Measurements from ENCODE around the gene SMARCB1.

Gene SMARCB1

DNA sequence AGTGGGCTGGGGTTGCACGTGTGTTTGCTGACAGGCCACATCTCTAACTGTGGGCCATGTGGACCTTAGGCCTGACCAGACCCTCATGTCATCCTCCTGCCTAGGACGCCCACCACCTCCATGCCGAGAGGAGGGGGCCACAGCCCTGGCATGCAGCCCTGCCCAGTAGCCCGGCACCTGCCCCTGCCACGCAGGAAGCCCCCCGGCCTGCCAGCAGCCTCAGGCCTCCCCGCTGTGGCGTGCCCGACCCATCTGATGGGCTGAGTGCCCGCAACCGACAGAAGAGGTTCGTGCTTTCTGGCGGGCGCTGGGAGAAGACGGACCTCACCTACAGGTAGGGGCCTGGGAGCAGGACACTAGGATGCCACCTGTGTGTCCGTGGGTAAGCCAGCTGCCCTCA is 7.7 kb upstream of the SMARCB1 start:
- CTCF ChIA-PET, result interaction anchor here (0.9 to 1.9 kb wide), 2 partner anchors 10 to 16 kb away, joined by 5 to 6 read pairs; partner anchors contain the start of gene C22orf15
- DNase-seq, result no peak
- Histone ChIP-seq H3K36me3 (ENCODE audit: control insufficient read depth in 4 of 4, insufficient read depth in 4 of 4, low read length in 3 of 4) (no peaks in the 10 kb centered on the region), H3K4me1 (ENCODE audit: control extremely low read depth in 1 of 4, control insufficient read depth in 4 of 4, insufficient read depth in 4 of 4, low read length in 3 of 4) (peaks cover 0 to 25% (median 18%) of the 10 kb centered on the region in 4 experiments), H3K9me3 (ENCODE audit: control extremely low read depth in 1 of 5, control insufficient read depth in 4 of 5, insufficient read depth in 2 of 5, low read depth in 1 of 5, low read length in 4 of 5) (no peaks in the 10 kb centered on the region), H3K27me3 (replicated peaks in 2 of 5; ENCODE audit: control insufficient read depth in 4 of 5, insufficient read depth in 5 of 5, low read length in 4 of 5) (no peaks in the 10 kb centered on the region), H3K4me3 (ENCODE audit: control insufficient read depth in 1 of 7, extremely low read depth in 1 of 7, insufficient read depth in 4 of 7, low read depth in 2 of 7, low read length in 6 of 7) (no peak overlapping the region), H3K27ac (ENCODE audit: insufficient read depth in 1 of 2, low read depth in 1 of 2, low read length in 2 of 2, poor library complexity in 1 of 2, severe bottlenecking in 2 of 2) (no peak overlapping the region)
- POLR2A ChIA-PET, result no interaction called here
- WGBS (ENCODE audit: insufficient coverage), result 94% methylated on average over 15 of the region's 16 CpGs

DNA sequence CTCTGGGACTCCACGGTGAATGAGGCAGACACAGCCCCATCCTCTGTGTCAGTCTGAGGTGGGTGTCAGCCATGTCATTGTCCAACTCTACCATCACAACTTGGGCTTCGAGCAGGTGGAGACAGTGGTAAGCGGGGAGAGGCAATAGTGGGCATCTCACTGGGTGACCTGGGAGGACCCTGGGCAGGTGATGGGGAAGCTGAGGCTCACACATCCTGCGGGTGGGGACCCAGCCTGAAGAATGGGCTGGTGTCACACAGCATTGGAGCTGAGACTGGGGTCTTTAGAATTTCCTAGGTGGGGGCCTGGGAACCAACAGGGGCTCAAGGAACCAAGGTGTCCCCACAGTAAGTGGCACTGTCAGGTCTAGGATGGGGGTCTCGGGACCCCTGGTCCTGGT is 7.0 kb upstream of the SMARCB1 start:
- Histone ChIP-seq H3K9me3 (ENCODE audit: control extremely low read depth in 1 of 5, control insufficient read depth in 4 of 5, insufficient read depth in 2 of 5, low read depth in 1 of 5, low read length in 4 of 5) (no peaks in the 10 kb centered on the region), H3K4me1 (ENCODE audit: control extremely low read depth in 1 of 4, control insufficient read depth in 4 of 4, insufficient read depth in 4 of 4, low read length in 3 of 4) (peaks cover 0 to 31% (median 25%) of the 10 kb centered on the region in 4 experiments), H3K36me3 (ENCODE audit: control insufficient read depth in 4 of 4, insufficient read depth in 4 of 4, low read length in 3 of 4) (no peaks in the 10 kb centered on the region), H3K4me3 (ENCODE audit: control insufficient read depth in 1 of 7, extremely low read depth in 1 of 7, insufficient read depth in 4 of 7, low read depth in 2 of 7, low read length in 6 of 7) (no peak overlapping the region), H3K27ac (ENCODE audit: insufficient read depth in 1 of 2, low read depth in 1 of 2, low read length in 2 of 2, poor library complexity in 1 of 2, severe bottlenecking in 2 of 2) (no peak overlapping the region), H3K27me3 (replicated peaks in 2 of 5; ENCODE audit: control insufficient read depth in 4 of 5, insufficient read depth in 5 of 5, low read length in 4 of 5) (no peaks in the 10 kb centered on the region)
- whole genome bisulfite sequencing (ENCODE audit: insufficient coverage), result 92% methylated on average over 4 of the region's 5 CpGs
- POLR2A ChIA-PET, result no interaction called here
- CTCF ChIA-PET, result interaction anchor here (1.2 kb wide), 1 partner anchor 9 kb away, joined by 3 read pairs; no protein-coding TSS in a partner anchor
- no peak for DNase-seq

DNA sequence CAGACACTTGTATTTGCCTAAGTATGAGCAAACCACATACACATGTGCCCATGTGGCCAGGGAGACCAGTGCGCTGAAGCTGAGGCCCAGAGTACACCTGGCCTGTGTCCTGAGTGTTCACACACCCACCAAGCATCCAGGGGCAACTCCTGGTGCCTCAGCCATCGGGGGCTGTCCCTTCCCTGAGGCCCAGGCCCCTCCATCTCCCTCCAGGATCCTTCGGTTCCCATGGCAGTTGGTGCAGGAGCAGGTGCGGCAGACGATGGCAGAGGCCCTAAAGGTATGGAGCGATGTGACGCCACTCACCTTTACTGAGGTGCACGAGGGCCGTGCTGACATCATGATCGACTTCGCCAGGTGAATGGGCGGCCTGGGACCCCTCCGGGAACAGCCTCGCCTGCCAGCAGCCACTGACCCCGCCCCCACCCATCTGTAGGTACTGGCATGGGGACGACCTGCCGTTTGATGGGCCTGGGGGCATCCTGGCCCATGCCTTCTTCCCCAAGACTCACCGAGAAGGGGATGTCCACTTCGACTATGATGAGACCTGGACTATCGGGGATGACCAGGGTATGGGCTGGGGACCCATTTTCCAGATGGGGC is 6.5 kb upstream of the SMARCB1 start:
- POLR2A ChIA-PET, result no interaction called here
- no peaks in the 10 kb centered on the region for H3K9me3 ChIP-seq (ENCODE audit: control extremely low read depth in 1 of 5, control insufficient read depth in 4 of 5, insufficient read depth in 2 of 5, low read depth in 1 of 5, low read length in 4 of 5)
- no peak for DNase-seq
- no peaks in the 10 kb centered on the region for H3K36me3 ChIP-seq (ENCODE audit: control insufficient read depth in 4 of 4, insufficient read depth in 4 of 4, low read length in 3 of 4)
- no peak overlapping the region for H3K4me3 ChIP-seq (ENCODE audit: control insufficient read depth in 1 of 7, extremely low read depth in 1 of 7, insufficient read depth in 4 of 7, low read depth in 2 of 7, low read length in 6 of 7)
- H3K4me1 ChIP-seq (ENCODE audit: control extremely low read depth in 1 of 4, control insufficient read depth in 4 of 4, insufficient read depth in 4 of 4, low read length in 3 of 4), result peaks cover 0 to 32% (median 26%) of the 10 kb centered on the region in 4 experiments
- WGBS (ENCODE audit: insufficient coverage), result 95% methylated on average over 19 of the region's 20 CpGs
- H3K27me3 ChIP-seq (replicated peaks in 2 of 5; ENCODE audit: control insufficient read depth in 4 of 5, insufficient read depth in 5 of 5, low read length in 4 of 5), result no peaks in the 10 kb centered on the region
- CTCF ChIA-PET, result interaction anchor here (0.8 to 1.2 kb wide), 3 partner anchors 9 to 76 kb away, joined by 3 to 5 read pairs (median 3); no protein-coding TSS in a partner anchor
- no peak overlapping the region for H3K27ac ChIP-seq (ENCODE audit: insufficient read depth in 1 of 2, low read depth in 1 of 2, low read length in 2 of 2, poor library complexity in 1 of 2, severe bottlenecking in 2 of 2)

DNA sequence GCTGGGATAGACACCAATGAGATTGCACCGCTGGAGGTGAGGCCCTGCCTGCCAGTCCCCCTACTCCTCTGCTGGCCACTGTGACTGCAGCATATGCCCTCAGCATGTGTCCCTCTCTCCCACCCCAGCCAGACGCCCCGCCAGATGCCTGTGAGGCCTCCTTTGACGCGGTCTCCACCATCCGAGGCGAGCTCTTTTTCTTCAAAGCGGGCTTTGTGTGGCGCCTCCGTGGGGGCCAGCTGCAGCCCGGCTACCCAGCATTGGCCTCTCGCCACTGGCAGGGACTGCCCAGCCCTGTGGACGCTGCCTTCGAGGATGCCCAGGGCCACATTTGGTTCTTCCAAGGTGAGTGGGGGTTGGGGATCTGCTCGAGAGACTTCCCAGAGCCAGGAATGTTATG is 5.7 kb upstream of the SMARCB1 start:
- 96% methylated on average over 10 of the region's 15 CpGs for WGBS (ENCODE audit: insufficient coverage)
- CTCF ChIA-PET, result interaction anchor here (0.8 to 1.0 kb wide), 2 partner anchors 26 to 75 kb away, joined by 3 to 5 read pairs; no protein-coding TSS in a partner anchor
- no peaks in the 10 kb centered on the region for H3K9me3 ChIP-seq (ENCODE audit: control extremely low read depth in 1 of 5, control insufficient read depth in 4 of 5, insufficient read depth in 2 of 5, low read depth in 1 of 5, low read length in 4 of 5)
- H3K4me3 ChIP-seq (ENCODE audit: control insufficient read depth in 1 of 7, extremely low read depth in 1 of 7, insufficient read depth in 4 of 7, low read depth in 2 of 7, low read length in 6 of 7), result no peak overlapping the region
- H3K4me1 ChIP-seq (ENCODE audit: control extremely low read depth in 1 of 4, control insufficient read depth in 4 of 4, insufficient read depth in 4 of 4, low read length in 3 of 4), result peaks cover 0 to 33% (median 28%) of the 10 kb centered on the region in 4 experiments
- DNase-seq, result no peak
- H3K27me3 ChIP-seq (replicated peaks in 2 of 5; ENCODE audit: control insufficient read depth in 4 of 5, insufficient read depth in 5 of 5, low read length in 4 of 5), result no peaks in the 10 kb centered on the region
- no peak overlapping the region for H3K27ac ChIP-seq (ENCODE audit: insufficient read depth in 1 of 2, low read depth in 1 of 2, low read length in 2 of 2, poor library complexity in 1 of 2, severe bottlenecking in 2 of 2)
- POLR2A ChIA-PET, result no interaction called here
- H3K36me3 ChIP-seq (ENCODE audit: control insufficient read depth in 4 of 4, insufficient read depth in 4 of 4, low read length in 3 of 4), result no peaks in the 10 kb centered on the region

DNA sequence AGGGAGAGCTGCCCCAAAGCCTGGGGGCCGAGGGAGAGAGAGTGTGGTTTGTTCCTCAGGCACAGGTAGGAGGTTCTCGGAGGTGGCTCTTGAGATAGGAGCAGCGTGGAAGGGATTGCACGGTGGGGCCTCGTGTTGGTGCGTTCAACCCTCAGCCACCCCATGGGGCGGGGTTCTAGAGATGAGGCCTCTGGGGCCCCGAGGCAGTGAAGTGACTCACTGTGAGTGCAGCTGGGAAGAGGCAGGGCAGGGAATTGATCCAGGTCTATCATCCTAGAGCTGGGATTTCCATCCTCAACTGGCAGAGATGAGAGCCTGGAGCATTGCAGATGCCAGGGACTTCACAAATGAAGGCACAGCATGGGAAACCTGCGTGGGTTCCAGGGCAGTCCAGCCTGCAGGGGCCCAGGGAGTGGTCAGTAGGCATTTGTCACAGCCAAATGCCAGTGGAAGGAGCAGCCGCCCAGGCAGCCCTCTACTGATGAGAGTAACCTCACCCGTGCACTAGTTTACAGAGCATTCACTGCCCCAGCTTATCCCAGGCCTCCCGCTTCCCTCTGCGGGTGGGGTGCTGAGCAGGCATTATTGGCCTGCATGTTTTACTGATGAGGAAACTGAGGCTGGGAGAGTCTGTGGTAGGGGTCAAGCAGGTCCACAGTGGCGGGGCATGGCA is 5.1 kb upstream of the SMARCB1 start:
- Histone ChIP-seq H3K4me1 (ENCODE audit: control extremely low read depth in 1 of 4, control insufficient read depth in 4 of 4, insufficient read depth in 4 of 4, low read length in 3 of 4) (peaks cover 0 to 39% (median 34%) of the 10 kb centered on the region in 4 experiments), H3K9me3 (ENCODE audit: control extremely low read depth in 1 of 5, control insufficient read depth in 4 of 5, insufficient read depth in 2 of 5, low read depth in 1 of 5, low read length in 4 of 5) (no peaks in the 10 kb centered on the region), H3K27me3 (replicated peaks in 2 of 5; ENCODE audit: control insufficient read depth in 4 of 5, insufficient read depth in 5 of 5, low read length in 4 of 5) (no peaks in the 10 kb centered on the region), H3K27ac (ENCODE audit: insufficient read depth in 1 of 2, low read depth in 1 of 2, low read length in 2 of 2, poor library complexity in 1 of 2, severe bottlenecking in 2 of 2) (no peak overlapping the region), H3K36me3 (ENCODE audit: control insufficient read depth in 4 of 4, insufficient read depth in 4 of 4, low read length in 3 of 4) (no peaks in the 10 kb centered on the region), H3K4me3 (ENCODE audit: control insufficient read depth in 1 of 7, extremely low read depth in 1 of 7, insufficient read depth in 4 of 7, low read depth in 2 of 7, low read length in 6 of 7) (no peak overlapping the region)
- POLR2A ChIA-PET, result no interaction called here
- CTCF ChIA-PET, result no interaction called here
- no peak for DNase-seq
- 98% methylated on average over 10 of the region's 14 CpGs for WGBS (ENCODE audit: insufficient coverage)

DNA sequence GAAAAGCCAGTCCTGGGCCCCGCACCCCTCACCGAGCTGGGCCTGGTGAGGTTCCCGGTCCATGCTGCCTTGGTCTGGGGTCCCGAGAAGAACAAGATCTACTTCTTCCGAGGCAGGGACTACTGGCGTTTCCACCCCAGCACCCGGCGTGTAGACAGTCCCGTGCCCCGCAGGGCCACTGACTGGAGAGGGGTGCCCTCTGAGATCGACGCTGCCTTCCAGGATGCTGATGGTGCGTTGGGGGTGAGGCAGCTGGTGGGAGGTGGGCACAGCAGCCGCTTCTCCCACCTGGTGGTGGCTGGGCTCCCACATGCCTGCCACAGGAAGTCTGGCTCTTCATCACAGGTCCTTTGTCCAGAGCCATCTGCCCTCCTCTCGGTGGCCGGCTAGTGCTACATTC is 4.5 kb upstream of the SMARCB1 start:
- DNase-seq, result no peak
- no peak overlapping the region for H3K27ac ChIP-seq (ENCODE audit: insufficient read depth in 1 of 2, low read depth in 1 of 2, low read length in 2 of 2, poor library complexity in 1 of 2, severe bottlenecking in 2 of 2)
- no peaks in the 10 kb centered on the region for H3K9me3 ChIP-seq (ENCODE audit: control extremely low read depth in 1 of 5, control insufficient read depth in 4 of 5, insufficient read depth in 2 of 5, low read depth in 1 of 5, low read length in 4 of 5)
- H3K4me1 ChIP-seq (ENCODE audit: control extremely low read depth in 1 of 4, control insufficient read depth in 4 of 4, insufficient read depth in 4 of 4, low read length in 3 of 4), result peaks cover 0 to 40% (median 35%) of the 10 kb centered on the region in 4 experiments
- no peaks in the 10 kb centered on the region for H3K27me3 ChIP-seq (replicated peaks in 2 of 5; ENCODE audit: control insufficient read depth in 4 of 5, insufficient read depth in 5 of 5, low read length in 4 of 5)
- no peak overlapping the region for H3K4me3 ChIP-seq (ENCODE audit: control insufficient read depth in 1 of 7, extremely low read depth in 1 of 7, insufficient read depth in 4 of 7, low read depth in 2 of 7, low read length in 6 of 7)
- POLR2A ChIA-PET, result interaction anchor here (0.7 kb wide), 1 partner anchor 9 kb away, joined by 7 read pairs; no protein-coding TSS in a partner anchor
- WGBS (ENCODE audit: insufficient coverage), result 95% methylated on average over 16 of the region's 16 CpGs
- CTCF ChIA-PET, result no interaction called here
- H3K36me3 ChIP-seq (ENCODE audit: control insufficient read depth in 4 of 4, insufficient read depth in 4 of 4, low read length in 3 of 4), result no peaks in the 10 kb centered on the region

DNA sequence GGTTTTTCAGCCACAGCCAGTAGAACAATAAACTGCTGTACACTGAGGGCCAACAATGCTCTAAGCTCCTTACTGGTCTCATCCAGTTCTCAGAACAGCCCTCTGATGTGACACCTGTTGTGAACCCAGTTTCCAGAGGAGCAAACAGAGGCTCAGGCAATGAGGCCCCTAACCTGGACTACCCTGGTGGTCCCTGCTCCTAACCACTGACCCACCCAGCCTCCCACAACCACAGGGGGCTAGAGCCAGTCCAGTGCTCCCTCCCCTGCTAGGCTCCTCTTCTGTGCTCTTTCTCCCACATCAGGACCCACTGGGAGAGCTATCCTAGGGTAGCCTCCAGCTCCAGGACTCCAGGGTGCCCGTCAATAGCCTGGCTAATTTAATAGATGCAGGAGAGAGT is 4.1 kb upstream of the SMARCB1 start:
- ChIA-PET CTCF (no interaction called here), POLR2A (interaction anchor here (0.7 kb wide), 1 partner anchor 9 kb away, joined by 7 read pairs; no protein-coding TSS in a partner anchor)
- no peaks in the 10 kb centered on the region for H3K9me3 ChIP-seq (ENCODE audit: control extremely low read depth in 1 of 5, control insufficient read depth in 4 of 5, insufficient read depth in 2 of 5, low read depth in 1 of 5, low read length in 4 of 5)
- peaks cover 3 to 43% (median 37%) of the 10 kb centered on the region in 4 experiments for H3K4me1 ChIP-seq (ENCODE audit: control extremely low read depth in 1 of 4, control insufficient read depth in 4 of 4, insufficient read depth in 4 of 4, low read length in 3 of 4)
- H3K27ac ChIP-seq (ENCODE audit: insufficient read depth in 1 of 2, low read depth in 1 of 2, low read length in 2 of 2, poor library complexity in 1 of 2, severe bottlenecking in 2 of 2), result peak overlapping the region in 1 of 2 experiments; percentile 7
- DNase-seq, result no peak
- no peaks in the 10 kb centered on the region for H3K36me3 ChIP-seq (ENCODE audit: control insufficient read depth in 4 of 4, insufficient read depth in 4 of 4, low read length in 3 of 4)
- no CpG with 5 or more reads among the region's 1 CpG for WGBS (ENCODE audit: insufficient coverage)
- H3K4me3 ChIP-seq (ENCODE audit: control insufficient read depth in 1 of 7, extremely low read depth in 1 of 7, insufficient read depth in 4 of 7, low read depth in 2 of 7, low read length in 6 of 7), result no peak overlapping the region
- H3K27me3 ChIP-seq (replicated peaks in 2 of 5; ENCODE audit: control insufficient read depth in 4 of 5, insufficient read depth in 5 of 5, low read length in 4 of 5), result no peaks in the 10 kb centered on the region

All from common myeloid progenitor, CD34-positive (primary cell).